GM21526 (cell line): ENCODE measurements around the gene ZBTB1.
A peak's percentile ranks its signal among the peaks of the same experiment; 100 is the strongest.
"Not testable (repeated sequence)": the region's sequence is repeated elsewhere in the genome, so short reads cannot be mapped to it uniquely, and the experiment has no call there.

Experiments used
- ATAC-seq: cut with Tn5 transposase; IDR thresholded peaks from one replicate; pipeline ENCODE4 v1.9.1; 2021; ENCODE audit warnings: moderate library complexity; ENCODE audit not compliant: unreplicated experiment, low FRiP score

The ZBTB1 gene

GRCh38 chr14:64495252-64495651 lies 9.3 kb upstream of the ZBTB1 start:
- ATAC-seq: no peak

GRCh38 chr14:64496764-64497163 lies 7.8 kb upstream of the ZBTB1 start:
- no peak for ATAC-seq

GRCh38 chr14:64500088-64500487 lies 4.5 kb upstream of the ZBTB1 start:
- no peak for ATAC-seq

- ATAC-seq: no peak
Observed at GRCh38 chr14:64501411-64502171, 3.0 kb upstream of the ZBTB1 start.

- ATAC-seq: no peak
Observed at GRCh38 chr14:64502456-64502855, 2.1 kb upstream of the ZBTB1 start.

- ATAC-seq: peak; percentile 6
Observed at GRCh38 chr14:64502887-64503433, 1.6 kb upstream of the ZBTB1 start.

- peak; percentile 52 for ATAC-seq
Observed at GRCh38 chr14:64503434-64504309, 898 bp upstream of the ZBTB1 start, which contains the start of gene ZBTB25. Gene ZBTB25 (minus strand): TSS chr14:64503838. CDS start chr14:64490533, 13,305 bp downstream.

GRCh38 chr14:64504897-64505794 lies 576 bp downstream of the ZBTB1 start:
- peak; percentile 26 for ATAC-seq

- ATAC-seq: no peak
Observed at GRCh38 chr14:64506721-64507120, 2.2 kb downstream of the ZBTB1 start.

- no peak for ATAC-seq
Observed at GRCh38 chr14:64507376-64508156, 3.0 kb downstream of the ZBTB1 start.

GRCh38 chr14:64508215-64508776 lies 3.7 kb downstream of the ZBTB1 start:
- ATAC-seq: no peak

- ATAC-seq: no peak
Observed at GRCh38 chr14:64509036-64509435, 4.5 kb downstream of the ZBTB1 start.

- ATAC-seq: no peak
Observed at GRCh38 chr14:64510825-64511671, 6.5 kb downstream of the ZBTB1 start.

GRCh38 chr14:64513271-64513670 lies 8.7 kb downstream of the ZBTB1 start:
- no peak for ATAC-seq

GRCh38 chr14:64515053-64515452 lies 10.5 kb downstream of the ZBTB1 start:
- ATAC-seq: no peak

GRCh38 chr14:64516969-64517368 lies 12.4 kb downstream of the ZBTB1 start:
- no peak for ATAC-seq

GRCh38 chr14:64517667-64518066 lies 13.1 kb downstream of the ZBTB1 start:
- ATAC-seq: not testable (repeated sequence)

GRCh38 chr14:64518229-64518628 lies 13.7 kb downstream of the ZBTB1 start:
- no peak for ATAC-seq
